HG02571 (cell line): ENCODE measurements around the gene C11orf52.

ENCODE experiments used
- ATAC-seq: cut with Tn5 transposase; IDR thresholded peaks from one replicate; pipeline ENCODE4 v1.9.1; 2021; ENCODE audit warnings: mild to moderate bottlenecking, moderate library complexity; ENCODE audit not compliant: unreplicated experiment

C11orf52 gene

GRCh38 chr11:111937844-111938243, 19.1 kb downstream of the C11orf52 start:
- ATAC-seq = no peak

GRCh38 chr11:111938687-111939160, 20.0 kb downstream of the C11orf52 start:
- peak; percentile 78 for ATAC-seq

GRCh38 chr11:111939836-111940604, 21.3 kb downstream of the C11orf52 start:
- no peak for ATAC-seq

- no peak for ATAC-seq
Observed at GRCh38 chr11:111941963-111942362, 23.2 kb downstream of the C11orf52 start.

- no peak for ATAC-seq
Observed at GRCh38 chr11:111942829-111943228, 24.1 kb downstream of the C11orf52 start.

- no peak for ATAC-seq
Observed at GRCh38 chr11:111944139-111944538, 25.4 kb downstream of the C11orf52 start.

GRCh38 chr11:111944651-111945051, 25.9 kb downstream of the C11orf52 start:
- ATAC-seq = no peak

- no peak for ATAC-seq
Observed at GRCh38 chr11:111945198-111945597, 26.5 kb downstream of the C11orf52 start.

- no peak for ATAC-seq
Observed at GRCh38 chr11:111946499-111946898, 27.8 kb downstream of the C11orf52 start.

GRCh38 chr11:111947143-111947542, 28.4 kb downstream of the C11orf52 start:
- no peak for ATAC-seq

GRCh38 chr11:111949519-111950426, 31.1 kb downstream of the C11orf52 start:
- no peak for ATAC-seq

- ATAC-seq = no peak
Observed at GRCh38 chr11:111951565-111951964, 32.9 kb downstream of the C11orf52 start.

GRCh38 chr11:111954154-111954553, 35.4 kb downstream of the C11orf52 start:
- ATAC-seq = no peak

- no peak for ATAC-seq
Observed at GRCh38 chr11:111957663-111958444, 39.1 kb downstream of the C11orf52 start.

GRCh38 chr11:111960916-111961315, 42.2 kb downstream of the C11orf52 start:
- no peak for ATAC-seq

- no peak for ATAC-seq
Observed at GRCh38 chr11:111961389-111962300, 42.9 kb downstream of the C11orf52 start.

GRCh38 chr11:111963931-111964340, 45.2 kb downstream of the C11orf52 start:
- no peak for ATAC-seq

- ATAC-seq = no peak
Observed at GRCh38 chr11:111966678-111967077, 48.0 kb downstream of the C11orf52 start.

GRCh38 chr11:111967649-111968048, 48.9 kb downstream of the C11orf52 start:
- ATAC-seq = no peak

GRCh38 chr11:111969344-111969743, 50.6 kb downstream of the C11orf52 start:
- ATAC-seq = no peak
